Activated naive CD8-positive, alpha-beta T cell treated with anti-CD3 and anti-CD28 coated beads, Interleukin-2, amount 10 ng/mL, durations not matched to agents 7 days and 5 days (primary cell): ENCODE measurements around the gene DDIAS. TPM values are rescaled to one million over a fixed set of nuclear protein-coding genes. Genes with fewer than 3 reads are reported as not detected.
"Not testable (repeated sequence)": the region's sequence is repeated elsewhere in the genome, so short reads cannot be mapped to it uniquely, and the experiment has no call there.

Experiments used
- ATAC-seq: fragments of 150-1000 bp; cut with Tn5 transposase; one replicate; pipeline ENCODE4 v1.10.0; 2021; ENCODE audit warnings: low read depth, moderate library complexity
- POLR2A ChIA-PET: fragments of 350-600 bp; sonication (Branson Sonifier 250); formaldehyde crosslinking; loops from one replicate; lab custom pipeline; 2021; ENCODE audit warnings: antibody characterized with exemption; lab: Charles Lee
- DNase-seq: peaks from one replicate; pipeline ENCODE4 v3.0.0; 2021
- H3K27ac Mint-ChIP-seq: one replicate; pipeline ENCODE4 v1.8.0; 2022; ENCODE audit warnings: mild to moderate bottlenecking, mixed read lengths
- H3K27me3 Mint-ChIP-seq: one replicate; pipeline ENCODE4 v1.8.0; 2022; ENCODE audit warnings: mild to moderate bottlenecking, moderate library complexity, mixed read lengths
- H3K36me3 Mint-ChIP-seq: one replicate; pipeline ENCODE4 v1.8.0; 2021; ENCODE audit warnings: mild to moderate bottlenecking, mixed read lengths
- H3K4me1 Mint-ChIP-seq: one replicate; pipeline ENCODE4 v1.8.0; 2021; ENCODE audit warnings: mixed read lengths
- H3K4me3 Mint-ChIP-seq: one replicate; pipeline ENCODE4 v1.8.0; 2022; ENCODE audit warnings: mild to moderate bottlenecking, moderate library complexity, mixed read lengths
- H3K9me3 Mint-ChIP-seq: one replicate; pipeline ENCODE4 v1.8.0; 2021; ENCODE audit warnings: mixed read lengths
- total RNA-seq, 2 experiments: library from RNA; stranded (reverse); gene quantifications; one replicate each; pipeline ENCODE4 v1.2.3, GENCODE V29; 2021

Gene DDIAS
- total RNA-seq, 2 experiments from 2014 or later, result 8.8 to 10.6 TPM

DNA sequence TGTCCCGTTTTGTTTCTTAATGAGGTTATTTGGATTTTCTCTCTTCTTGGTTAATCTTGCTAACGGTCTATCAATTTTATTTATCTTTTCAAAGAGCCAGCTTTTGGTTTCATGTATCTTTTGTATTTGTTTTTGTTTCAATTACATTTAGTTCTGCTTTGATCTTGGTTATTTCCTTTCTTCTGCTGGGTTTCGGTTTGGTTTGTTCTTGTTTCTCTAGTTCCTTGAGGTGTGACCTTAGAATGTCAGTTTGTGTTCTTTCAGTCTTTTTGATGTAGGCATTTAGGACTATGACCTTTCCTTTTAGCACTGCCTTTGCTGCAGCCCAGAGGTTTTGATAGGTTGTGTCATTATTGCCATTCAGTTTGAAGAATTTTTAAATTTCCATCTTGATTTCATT, 18.7 kb downstream of the DDIAS start:
- Mint-ChIP-seq H3K4me1 (peaks cover 33% of the 10 kb centered on the region), H3K27ac (peak overlapping the region; percentile 94), H3K4me3 (peak overlapping the region; percentile 74), H3K36me3 (peaks cover 62% of the 10 kb centered on the region)
- DNase-seq, H3K9me3 Mint-ChIP-seq, H3K27me3 Mint-ChIP-seq, ATAC-seq: not testable (repeated sequence)
- POLR2A ChIA-PET, result interaction anchor here (0.6 to 2.9 kb wide), 4 partner anchors 18 to 237 kb away, joined by 3 to 10 read pairs (median 4); partner anchors contain the start of genes DDIAS and PCF11

DNA sequence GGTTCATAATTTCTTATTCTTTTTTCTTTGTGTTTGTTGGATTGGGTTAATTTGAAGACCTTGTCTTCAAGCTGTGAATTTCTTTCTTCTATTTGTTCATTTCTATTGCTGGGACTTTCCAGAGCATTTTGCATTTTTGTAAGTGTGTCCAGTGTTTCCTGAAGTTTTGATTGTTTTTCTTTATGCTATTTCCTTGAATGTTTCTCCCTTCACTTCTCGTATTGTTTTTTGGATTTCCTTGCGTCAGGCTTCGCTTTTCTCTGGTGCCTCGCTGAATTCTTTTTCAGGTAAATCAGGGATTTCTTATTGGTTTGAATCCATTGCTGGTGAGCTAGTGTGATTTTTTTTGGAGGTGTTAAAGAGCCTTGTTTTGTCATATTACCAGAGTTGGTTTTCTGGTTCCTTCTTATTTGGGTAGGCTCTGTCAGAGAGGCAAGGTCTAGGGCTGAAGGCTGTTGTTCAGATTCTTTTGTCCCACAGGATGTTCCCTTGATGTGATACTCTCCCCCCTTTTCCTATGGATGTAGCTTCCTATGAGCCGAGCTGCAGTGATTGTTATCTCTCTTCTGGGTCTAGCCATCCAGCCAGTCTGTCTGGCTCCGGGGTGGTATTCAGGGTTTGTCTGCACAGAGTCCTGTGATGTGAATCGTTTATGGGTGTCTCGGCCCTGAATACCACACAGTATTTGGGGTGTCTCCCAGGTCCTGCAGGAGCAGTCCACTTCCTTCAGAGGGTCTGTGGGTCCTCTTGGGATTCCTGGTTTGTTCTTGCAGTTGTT, 21.0 kb downstream of the DDIAS start:
- not testable (repeated sequence) for DNase-seq, ATAC-seq, H3K27me3 Mint-ChIP-seq, H3K9me3 Mint-ChIP-seq
- POLR2A ChIA-PET, result interaction anchor here (1.2 kb wide), 1 partner anchor 34 kb away, joined by 3 read pairs; no protein-coding TSS in a partner anchor
- Mint-ChIP-seq H3K4me1 (peaks cover 38% of the 10 kb centered on the region), H3K36me3 (peaks cover 43% of the 10 kb centered on the region), H3K4me3 (peak overlapping the region; percentile 16), H3K27ac (peak overlapping the region; percentile 63)

DNA sequence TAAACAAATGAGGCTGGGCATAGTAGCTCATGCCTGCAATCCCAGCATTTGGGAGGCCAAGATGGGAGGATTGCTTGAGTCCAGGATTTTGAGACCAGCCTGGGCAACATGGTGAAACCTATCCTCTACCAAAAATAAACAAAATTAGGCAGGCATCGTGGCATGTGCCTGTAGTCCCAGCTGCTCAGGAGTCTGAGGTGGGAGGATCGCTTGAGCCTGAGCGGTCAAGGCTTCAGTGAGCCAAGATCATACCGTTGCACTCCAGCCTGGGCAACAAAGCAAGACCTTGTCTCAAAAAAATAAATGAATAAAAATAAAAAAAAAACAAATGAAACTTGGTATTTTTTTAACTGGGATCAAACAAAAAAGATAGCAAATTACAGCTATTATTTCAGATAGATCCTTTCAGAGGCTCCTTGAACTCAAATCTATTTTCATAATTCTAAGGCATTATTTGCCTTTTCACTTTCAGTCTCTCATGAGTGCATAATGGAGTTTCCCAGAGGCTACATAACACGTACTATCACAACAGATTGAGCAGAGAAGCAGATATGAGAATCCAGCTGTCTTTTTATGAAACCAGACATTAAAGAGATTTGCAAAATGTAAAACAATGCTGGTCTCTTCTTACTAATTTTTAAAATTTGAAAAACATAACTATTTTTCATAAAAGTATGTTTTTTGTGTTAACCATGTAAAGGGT, 23.1 kb downstream of the DDIAS start:
- DNase-seq (no peak), ATAC-seq (no peak)
- POLR2A ChIA-PET, result interaction anchor here (2.4 kb wide), 1 partner anchor 23 kb away, joined by 9 read pairs; the partner anchor contains the start of gene DDIAS
- Mint-ChIP-seq H3K27ac (peak overlapping the region; percentile 19), H3K4me1 (peaks cover 33% of the 10 kb centered on the region), H3K9me3 (no peaks in the 10 kb centered on the region), H3K36me3 (peaks cover 22% of the 10 kb centered on the region), H3K27me3 (no peaks in the 10 kb centered on the region), H3K4me3 (no peak overlapping the region)

DNA sequence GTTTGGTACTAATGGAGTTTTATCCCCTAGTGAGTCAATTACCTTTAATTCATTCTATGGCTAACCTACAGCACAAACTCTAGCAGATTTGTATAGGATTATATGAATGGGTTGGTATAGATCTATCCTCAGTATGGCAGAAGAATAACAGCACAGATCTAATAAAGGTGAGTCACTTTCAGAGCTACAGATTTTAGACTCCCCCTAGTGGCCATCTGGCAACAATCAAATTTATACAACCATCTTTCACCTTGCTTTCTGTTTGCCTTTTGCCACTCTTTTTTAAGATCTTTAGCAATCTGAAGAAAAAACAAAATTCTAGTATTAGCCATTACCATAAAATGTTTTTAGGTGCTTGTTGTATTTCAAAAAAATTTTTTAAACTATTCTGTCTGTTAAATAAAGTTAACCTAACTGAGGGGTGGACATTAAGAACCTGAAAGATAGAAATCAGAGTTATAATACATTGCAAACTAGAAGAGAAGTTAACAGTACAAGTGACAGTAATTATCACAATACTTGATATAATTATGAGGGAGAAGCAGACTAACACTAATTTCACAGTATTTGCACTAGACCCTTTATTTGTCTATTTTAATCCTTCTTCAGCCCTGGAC, 25.8 kb downstream of the DDIAS start:
- peak overlapping the region; percentile 63 for H3K27ac Mint-ChIP-seq
- H3K4me3 Mint-ChIP-seq, result no peak overlapping the region
- POLR2A ChIA-PET, result no interaction called here
- peaks cover 17% of the 10 kb centered on the region for H3K4me1 Mint-ChIP-seq
- peaks cover 20% of the 10 kb centered on the region for H3K36me3 Mint-ChIP-seq
- H3K9me3 Mint-ChIP-seq, result no peaks in the 10 kb centered on the region
- DNase-seq (no peak), ATAC-seq (peak; percentile 81)
- H3K27me3 Mint-ChIP-seq, result no peaks in the 10 kb centered on the region

DNA sequence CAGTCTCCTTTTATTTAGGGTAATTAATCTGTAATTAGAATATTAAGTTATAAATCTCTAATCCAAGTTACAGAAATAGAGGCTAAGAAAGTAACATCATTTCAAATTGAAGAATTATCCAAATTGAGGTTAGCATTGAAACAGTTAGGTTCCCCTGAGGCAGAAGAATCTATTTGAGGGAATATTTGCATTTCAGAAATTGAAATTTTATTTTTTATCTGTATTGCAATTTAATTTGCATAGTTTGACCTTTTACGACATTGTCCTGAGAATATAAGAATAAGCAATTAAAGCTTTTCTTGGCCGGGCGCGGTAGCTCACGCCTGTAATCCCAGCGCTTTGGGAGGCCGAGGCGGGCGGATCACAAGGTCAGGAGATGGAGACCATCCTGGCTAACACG, 27.6 kb downstream of the DDIAS start:
- Mint-ChIP-seq H3K27me3 (no peaks in the 10 kb centered on the region), H3K4me1 (peaks cover 12% of the 10 kb centered on the region), H3K27ac (no peak overlapping the region), H3K36me3 (peaks cover 26% of the 10 kb centered on the region), H3K4me3 (no peak overlapping the region), H3K9me3 (no peaks in the 10 kb centered on the region)
- POLR2A ChIA-PET, result no interaction called here
- DNase-seq (no peak), ATAC-seq (no peak)

DNA sequence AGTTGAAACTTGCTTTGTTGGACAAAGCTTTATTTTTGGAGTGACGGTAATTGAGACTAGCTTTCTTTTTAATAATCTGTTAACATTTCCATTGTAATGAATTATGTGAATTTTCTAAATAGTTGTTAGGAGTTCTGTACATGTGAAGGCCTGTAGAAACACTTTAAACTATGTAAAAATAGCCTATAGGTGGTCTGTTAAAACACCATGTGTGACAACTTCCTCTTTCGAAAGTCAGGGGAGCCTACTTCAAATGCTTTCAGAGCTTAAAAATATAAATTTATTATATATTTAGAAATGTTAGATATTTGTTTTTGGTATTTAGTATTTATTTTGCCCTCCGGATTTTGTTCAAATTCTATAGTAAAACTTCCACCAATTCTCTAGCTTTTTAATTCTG, 28.7 kb downstream of the DDIAS start:
- H3K9me3 Mint-ChIP-seq, result no peaks in the 10 kb centered on the region
- H3K36me3 Mint-ChIP-seq, result peaks cover 27% of the 10 kb centered on the region
- POLR2A ChIA-PET, result interaction anchor here (0.7 kb wide), 2 partner anchors 30 to 129 kb away, joined by 5 read pairs; no protein-coding TSS in a partner anchor
- H3K27ac Mint-ChIP-seq, result no peak overlapping the region
- no peaks in the 10 kb centered on the region for H3K27me3 Mint-ChIP-seq
- no peak for ATAC-seq
- H3K4me1 Mint-ChIP-seq, result peaks cover 12% of the 10 kb centered on the region
- H3K4me3 Mint-ChIP-seq, result no peak overlapping the region
- no peak for DNase-seq

DNA sequence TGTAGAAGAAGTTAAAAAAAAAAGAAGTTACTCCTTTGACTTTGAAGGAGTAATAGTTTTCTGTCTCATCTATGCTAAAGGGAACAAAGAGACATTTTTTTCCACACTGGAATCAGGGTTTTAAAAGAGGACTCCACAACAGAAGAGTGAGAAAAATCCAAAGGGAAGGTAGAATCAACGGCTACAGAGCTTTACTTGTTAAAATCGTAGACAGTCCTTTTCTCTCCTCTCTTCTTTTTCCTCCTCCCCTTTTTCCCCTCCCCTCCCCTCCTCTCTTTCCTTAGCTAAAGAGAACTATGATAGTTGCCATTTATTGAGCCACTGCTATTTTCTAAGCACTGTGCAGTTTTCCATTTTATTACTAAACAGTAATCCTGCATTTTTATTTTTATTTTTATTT, 29.2 kb downstream of the DDIAS start:
- Mint-ChIP-seq H3K27me3 (no peaks in the 10 kb centered on the region), H3K36me3 (peaks cover 29% of the 10 kb centered on the region), H3K9me3 (no peaks in the 10 kb centered on the region), H3K4me1 (peaks cover 12% of the 10 kb centered on the region), H3K4me3 (no peak overlapping the region), H3K27ac (no peak overlapping the region)
- POLR2A ChIA-PET, result no interaction called here
- ATAC-seq (no peak), DNase-seq (no peak)

DNA sequence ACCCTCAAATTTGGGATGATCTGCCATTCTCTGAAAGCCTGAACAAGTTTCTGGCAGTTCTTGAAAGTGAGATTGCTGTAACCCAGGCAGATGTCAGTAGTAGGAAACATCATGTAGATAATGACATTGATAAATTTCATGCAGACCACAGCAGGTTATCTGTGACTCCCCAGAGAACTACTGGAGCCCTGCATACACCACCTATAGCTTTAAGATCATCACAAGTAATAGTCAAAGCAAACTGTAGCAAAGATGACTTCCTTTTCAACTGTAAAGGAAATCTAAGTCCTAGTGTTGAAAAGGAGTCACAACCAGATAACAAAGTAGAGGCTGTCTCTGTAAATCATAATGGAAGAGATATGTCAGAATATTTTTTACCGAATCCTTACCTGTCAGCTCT, 31.0 kb downstream of the DDIAS start:
- H3K4me1 Mint-ChIP-seq, result peaks cover 7% of the 10 kb centered on the region
- no peaks in the 10 kb centered on the region for H3K27me3 Mint-ChIP-seq
- ATAC-seq (no peak), DNase-seq (no peak)
- H3K9me3 Mint-ChIP-seq, result no peaks in the 10 kb centered on the region
- no peak overlapping the region for H3K4me3 Mint-ChIP-seq
- H3K27ac Mint-ChIP-seq, result peak overlapping the region; percentile 31
- H3K36me3 Mint-ChIP-seq, result peaks cover 36% of the 10 kb centered on the region
- POLR2A ChIA-PET, result no interaction called here

DNA sequence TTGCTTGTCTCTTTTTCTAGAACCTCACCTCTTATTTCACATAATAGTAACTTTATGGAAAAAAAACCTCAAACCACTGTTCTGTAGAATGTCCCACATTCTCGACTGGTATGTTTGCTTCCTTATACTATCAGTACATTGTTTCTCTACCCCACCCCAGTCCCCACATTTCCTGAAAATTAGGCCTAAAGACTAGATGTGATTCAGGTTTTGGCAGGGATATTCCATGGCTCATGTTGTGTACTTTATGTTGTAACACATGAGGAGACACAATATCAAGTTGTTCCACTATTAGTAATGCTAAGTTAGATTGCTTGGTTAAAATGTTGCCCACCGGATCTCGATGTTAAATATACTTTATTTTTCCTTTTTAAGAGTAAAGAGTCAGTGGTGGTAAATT, 34.7 kb downstream of the DDIAS start:
- POLR2A ChIA-PET, result no interaction called here
- Mint-ChIP-seq H3K27ac (no peak overlapping the region), H3K36me3 (peaks cover 49% of the 10 kb centered on the region), H3K9me3 (peaks cover 8% of the 10 kb centered on the region), H3K27me3 (no peaks in the 10 kb centered on the region), H3K4me3 (no peak overlapping the region), H3K4me1 (peaks cover 3% of the 10 kb centered on the region)
- DNase-seq, result no peak
- no peak for ATAC-seq

DNA sequence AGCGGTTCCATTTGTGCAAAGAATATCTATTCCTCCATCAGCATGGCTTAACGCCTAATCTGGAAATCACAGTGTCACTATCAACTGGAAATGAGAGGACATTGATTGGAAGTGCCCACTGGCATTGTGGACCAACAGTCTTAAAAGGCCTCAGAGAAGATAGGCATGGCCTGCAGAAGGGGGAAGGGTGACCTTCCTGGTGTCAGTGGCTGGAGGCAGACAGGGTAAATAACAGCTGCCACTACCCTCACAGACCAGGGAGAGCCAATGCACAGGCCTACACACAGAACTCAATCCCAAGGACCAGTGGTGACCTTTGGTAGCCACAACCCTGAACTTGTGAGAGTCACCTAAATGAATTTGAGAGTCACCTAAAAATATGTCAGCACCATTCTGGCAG, 36.0 kb downstream of the DDIAS start:
- DNase-seq (no peak), ATAC-seq (no peak)
- H3K4me1 Mint-ChIP-seq, result peaks cover 6% of the 10 kb centered on the region
- H3K27ac Mint-ChIP-seq, result no peak overlapping the region
- POLR2A ChIA-PET, result no interaction called here
- no peaks in the 10 kb centered on the region for H3K27me3 Mint-ChIP-seq
- H3K36me3 Mint-ChIP-seq, result peaks cover 44% of the 10 kb centered on the region
- H3K9me3 Mint-ChIP-seq, result peaks cover 11% of the 10 kb centered on the region
- no peak overlapping the region for H3K4me3 Mint-ChIP-seq

DNA sequence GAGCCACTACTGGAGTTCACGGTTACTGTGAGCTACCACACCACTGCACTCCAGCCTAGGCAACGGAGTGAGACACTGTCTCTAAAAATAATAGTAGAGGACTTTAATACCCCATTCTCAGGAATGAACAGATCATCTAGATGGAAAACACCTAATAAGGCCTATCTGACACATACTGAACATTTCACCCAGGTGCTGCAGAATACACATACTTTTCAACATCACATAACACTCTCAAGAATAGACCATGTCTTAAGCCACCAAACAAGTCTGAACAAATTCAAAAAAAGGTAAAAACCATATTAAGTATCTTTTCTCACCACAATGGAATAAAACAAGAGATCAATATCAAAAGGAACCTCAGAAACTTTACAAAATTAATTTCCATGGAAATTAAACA, 37.9 kb downstream of the DDIAS start:
- Mint-ChIP-seq H3K4me1 (peaks cover 6% of the 10 kb centered on the region), H3K36me3 (peaks cover 35% of the 10 kb centered on the region), H3K27me3 (no peaks in the 10 kb centered on the region), H3K4me3 (no peak overlapping the region), H3K9me3 (peaks cover 11% of the 10 kb centered on the region), H3K27ac (no peak overlapping the region)
- ATAC-seq (no peak), DNase-seq (no peak)
- POLR2A ChIA-PET, result no interaction called here

DNA sequence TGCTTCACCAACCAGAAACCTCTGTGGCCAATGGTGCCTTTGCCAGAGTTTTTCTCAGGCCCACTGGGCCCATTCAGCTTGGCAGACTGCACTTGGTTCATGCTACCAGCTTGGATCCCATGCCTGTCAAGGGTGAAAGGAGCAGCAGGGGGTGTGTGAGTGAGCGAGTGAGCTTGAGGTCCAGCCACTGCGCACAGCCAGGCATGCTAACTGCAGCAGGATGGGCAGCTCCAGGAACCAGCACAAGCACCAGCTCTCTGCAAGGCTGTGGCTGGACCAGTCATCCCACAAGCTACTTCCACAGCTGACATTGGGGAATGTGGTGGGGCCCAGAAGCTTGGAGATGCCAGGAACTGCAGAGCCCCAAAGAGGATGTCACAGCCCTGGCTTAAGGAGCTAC, 40.8 kb downstream of the DDIAS start:
- Mint-ChIP-seq H3K9me3 (peaks cover 11% of the 10 kb centered on the region), H3K36me3 (peaks cover 24% of the 10 kb centered on the region), H3K27me3 (no peaks in the 10 kb centered on the region), H3K4me1 (peaks cover 6% of the 10 kb centered on the region), H3K27ac (no peak overlapping the region), H3K4me3 (no peak overlapping the region)
- DNase-seq (no peak), ATAC-seq (no peak)
- POLR2A ChIA-PET, result interaction anchor here (0.6 to 1.1 kb wide), 3 partner anchors 8 to 218 kb away, joined by 3 to 7 read pairs (median 3); no protein-coding TSS in a partner anchor

DNA sequence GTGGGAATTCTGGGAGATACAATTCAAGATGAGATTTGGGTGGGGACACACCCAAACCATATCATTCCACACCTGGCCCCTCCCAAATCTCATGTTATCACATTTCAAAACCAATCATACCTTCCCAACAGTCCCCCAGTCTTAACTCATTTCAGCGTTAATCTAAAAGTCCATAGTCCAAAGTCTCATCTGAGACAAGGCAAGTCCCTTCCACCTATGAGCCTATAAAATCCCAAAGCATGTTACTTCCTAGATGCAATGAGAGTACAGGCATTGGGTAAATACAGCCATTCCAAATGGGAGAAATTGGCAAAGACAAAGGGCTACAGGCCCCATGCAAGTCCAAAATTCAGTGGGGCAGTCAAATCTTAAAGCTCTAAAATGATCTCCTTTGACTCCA, 41.9 kb downstream of the DDIAS start:
- Mint-ChIP-seq H3K36me3 (peaks cover 24% of the 10 kb centered on the region), H3K9me3 (peaks cover 11% of the 10 kb centered on the region)
- ATAC-seq, H3K27me3 Mint-ChIP-seq, H3K4me3 Mint-ChIP-seq, POLR2A ChIA-PET, H3K27ac Mint-ChIP-seq, DNase-seq, H3K4me1 Mint-ChIP-seq: not testable (repeated sequence)
